ENCODE results near the gene ZNF341. TPM values are rescaled to one million over a fixed set of nuclear protein-coding genes. Genes with fewer than 3 reads are reported as not detected.

The ZNF341 gene
- total RNA-seq, 1 donor from 2014 or later: 6.7 TPM

DNA sequence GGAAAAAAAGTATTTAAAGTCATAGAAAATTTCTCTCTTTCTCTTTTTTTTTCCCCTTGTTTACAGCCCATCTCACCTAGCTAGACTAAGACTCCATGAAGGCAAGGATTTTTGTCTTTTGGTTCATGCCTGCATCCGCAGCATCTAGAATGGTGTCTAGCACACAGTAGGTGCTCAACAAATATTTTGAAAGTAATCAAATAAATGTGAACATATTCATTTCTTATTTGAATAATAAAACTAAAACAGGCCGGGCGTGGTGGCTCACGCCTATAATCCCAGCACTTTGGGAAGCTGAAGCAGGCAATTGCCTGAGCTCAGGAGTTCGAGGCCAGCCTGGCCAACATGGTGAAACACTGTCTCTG is 4.7 kb upstream of the ZNF341 start:
- Mint-ChIP-seq H3K4me1 (ENCODE audit: low read depth) (peaks cover 10% of the 10 kb centered on the region), H3K9me3 (no peaks in the 10 kb centered on the region), H3K27me3 (ENCODE audit: insufficient read depth) (no peaks in the 10 kb centered on the region), H3K4me3 (no peak overlapping the region), H3K36me3 (ENCODE audit: low read depth) (no peaks in the 10 kb centered on the region), H3K27ac (no peak overlapping the region)
- intact Hi-C loops (cut with micrococcal nuclease): no loop called here
- DNase-seq (ENCODE audit: low spot score): no peak

DNA sequence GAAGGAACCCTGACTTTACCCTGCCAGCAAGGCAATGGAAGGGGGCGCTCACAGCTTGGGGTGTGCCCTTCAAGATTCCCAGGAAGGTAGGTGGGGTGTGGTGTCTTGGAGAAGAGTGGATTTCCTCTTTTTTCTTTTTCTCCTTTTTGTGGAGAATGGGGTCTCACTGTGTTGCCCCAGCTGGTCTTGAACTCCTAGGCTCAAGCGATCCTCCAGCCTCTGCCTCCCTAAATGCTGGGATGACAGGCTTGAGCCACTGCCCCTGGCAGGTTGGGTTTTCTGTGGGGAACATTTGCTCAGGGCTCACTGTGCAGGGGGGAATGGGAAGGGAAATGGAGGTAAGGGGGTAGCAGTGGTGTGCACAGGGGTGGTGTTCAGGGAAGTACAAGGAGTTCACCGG is 4.0 kb upstream of the ZNF341 start:
- intact Hi-C loops (cut with micrococcal nuclease): no loop called here
- peaks cover 14% of the 10 kb centered on the region for H3K4me1 Mint-ChIP-seq (ENCODE audit: low read depth)
- no peak overlapping the region for H3K4me3 Mint-ChIP-seq
- no peak overlapping the region for H3K27ac Mint-ChIP-seq
- no peaks in the 10 kb centered on the region for H3K36me3 Mint-ChIP-seq (ENCODE audit: low read depth)
- no peaks in the 10 kb centered on the region for H3K9me3 Mint-ChIP-seq
- DNase-seq (ENCODE audit: low spot score): no peak
- H3K27me3 Mint-ChIP-seq (ENCODE audit: insufficient read depth): no peaks in the 10 kb centered on the region

DNA sequence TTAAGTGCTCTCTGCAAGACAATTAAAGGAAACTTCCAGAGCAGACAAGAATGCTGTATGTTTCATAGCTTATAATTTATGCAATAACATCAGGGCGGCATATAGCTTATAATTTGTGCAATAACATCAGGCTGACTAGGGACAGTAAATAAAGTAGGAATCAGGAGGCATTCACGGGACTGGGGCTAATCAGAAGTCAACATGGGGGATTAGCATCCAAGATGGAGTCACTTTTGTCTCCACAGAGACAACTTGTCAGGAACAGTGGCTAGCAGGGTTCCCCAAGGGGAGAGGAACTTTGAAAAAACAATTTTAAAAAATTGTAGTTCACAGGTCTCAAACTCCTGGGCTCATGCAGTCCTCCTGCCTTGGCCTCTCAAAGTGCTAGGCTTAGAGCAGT is 3.3 kb upstream of the ZNF341 start:
- DNase-seq (ENCODE audit: low spot score): no peak
- Mint-ChIP-seq H3K27me3 (ENCODE audit: insufficient read depth) (no peaks in the 10 kb centered on the region), H3K9me3 (no peaks in the 10 kb centered on the region), H3K4me1 (ENCODE audit: low read depth) (peaks cover 17% of the 10 kb centered on the region), H3K4me3 (no peak overlapping the region), H3K36me3 (ENCODE audit: low read depth) (no peaks in the 10 kb centered on the region), H3K27ac (no peak overlapping the region)
- intact Hi-C loops (cut with micrococcal nuclease): no loop called here

DNA sequence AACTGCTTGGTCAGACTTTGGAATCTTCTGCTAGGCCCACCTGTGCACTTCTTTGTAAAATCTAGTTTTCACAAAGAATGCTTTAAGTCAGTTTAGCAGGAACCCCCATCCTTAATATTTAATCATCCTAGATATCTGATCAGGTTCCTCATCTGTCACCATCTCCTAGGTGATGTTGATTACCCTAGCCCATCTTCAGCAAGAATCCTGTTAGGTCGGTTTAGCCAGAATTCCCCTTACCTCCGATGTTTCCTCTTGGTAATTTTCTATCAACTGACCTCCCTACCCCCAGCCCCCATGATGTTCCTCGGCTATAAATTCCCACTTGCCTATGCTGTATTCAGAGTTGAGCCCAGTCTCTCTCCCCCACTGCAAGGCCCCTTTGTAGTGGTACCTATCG is 2.7 kb upstream of the ZNF341 start:
- Mint-ChIP-seq H3K4me3 (no peak overlapping the region), H3K27ac (no peak overlapping the region), H3K27me3 (ENCODE audit: insufficient read depth) (no peaks in the 10 kb centered on the region), H3K36me3 (ENCODE audit: low read depth) (peaks cover 3% of the 10 kb centered on the region), H3K4me1 (ENCODE audit: low read depth) (peaks cover 23% of the 10 kb centered on the region), H3K9me3 (no peaks in the 10 kb centered on the region)
- no peak for DNase-seq (ENCODE audit: low spot score)
- intact Hi-C loops (cut with micrococcal nuclease): no loop called here

DNA sequence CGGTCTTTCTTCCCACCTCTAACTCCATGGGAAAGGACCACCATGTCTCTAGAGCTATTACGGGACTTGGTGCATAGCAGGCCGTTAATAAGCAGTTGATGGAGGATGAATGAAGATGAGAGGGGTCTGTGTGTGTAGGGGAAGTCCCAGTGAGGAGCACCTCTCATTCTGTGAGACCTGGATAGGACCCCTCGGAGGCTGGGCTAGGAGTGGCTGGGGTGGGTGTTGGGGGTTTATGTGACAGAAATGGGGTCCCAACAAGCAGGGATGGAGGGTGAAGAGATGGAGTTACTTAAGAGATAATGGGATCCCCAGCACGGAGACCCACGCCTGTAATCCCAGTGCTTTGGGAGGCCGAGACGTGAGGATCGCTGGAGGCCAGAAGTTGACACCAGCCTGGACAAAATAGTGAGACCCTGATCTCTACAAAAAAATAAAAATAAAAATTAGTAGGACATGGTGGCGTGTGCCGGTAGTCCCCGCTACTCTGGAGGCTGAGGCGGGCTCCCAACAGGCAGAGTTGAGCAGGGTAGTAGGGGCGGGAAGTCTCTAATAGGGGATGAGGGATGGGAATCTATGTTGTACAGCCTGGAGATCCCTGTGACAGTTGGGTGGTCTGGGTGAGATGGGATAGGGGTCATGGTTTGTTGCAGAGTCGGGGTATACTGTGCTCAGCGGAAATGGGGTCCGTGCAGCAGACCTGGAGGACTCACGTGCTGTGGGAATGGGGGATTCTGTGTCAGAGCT is 677 bp upstream of the ZNF341 start:
- Mint-ChIP-seq H3K4me1 (ENCODE audit: low read depth) (peaks cover 27% of the 10 kb centered on the region), H3K27ac (peak overlapping the region; percentile 97), H3K4me3 (peak overlapping the region; percentile 84), H3K27me3 (ENCODE audit: insufficient read depth) (no peaks in the 10 kb centered on the region), H3K36me3 (ENCODE audit: low read depth) (peaks cover 11% of the 10 kb centered on the region), H3K9me3 (peaks cover 7% of the 10 kb centered on the region)
- no peak for DNase-seq (ENCODE audit: low spot score)
- intact Hi-C loops (cut with micrococcal nuclease): loop anchor here (1.0 to 5.0 kb wide), 6 partner anchors 11 to 381 kb away; partner anchors contain the start of genes CDK5RAP1, EIF2S2, PXMP4 and SNTA1

DNA sequence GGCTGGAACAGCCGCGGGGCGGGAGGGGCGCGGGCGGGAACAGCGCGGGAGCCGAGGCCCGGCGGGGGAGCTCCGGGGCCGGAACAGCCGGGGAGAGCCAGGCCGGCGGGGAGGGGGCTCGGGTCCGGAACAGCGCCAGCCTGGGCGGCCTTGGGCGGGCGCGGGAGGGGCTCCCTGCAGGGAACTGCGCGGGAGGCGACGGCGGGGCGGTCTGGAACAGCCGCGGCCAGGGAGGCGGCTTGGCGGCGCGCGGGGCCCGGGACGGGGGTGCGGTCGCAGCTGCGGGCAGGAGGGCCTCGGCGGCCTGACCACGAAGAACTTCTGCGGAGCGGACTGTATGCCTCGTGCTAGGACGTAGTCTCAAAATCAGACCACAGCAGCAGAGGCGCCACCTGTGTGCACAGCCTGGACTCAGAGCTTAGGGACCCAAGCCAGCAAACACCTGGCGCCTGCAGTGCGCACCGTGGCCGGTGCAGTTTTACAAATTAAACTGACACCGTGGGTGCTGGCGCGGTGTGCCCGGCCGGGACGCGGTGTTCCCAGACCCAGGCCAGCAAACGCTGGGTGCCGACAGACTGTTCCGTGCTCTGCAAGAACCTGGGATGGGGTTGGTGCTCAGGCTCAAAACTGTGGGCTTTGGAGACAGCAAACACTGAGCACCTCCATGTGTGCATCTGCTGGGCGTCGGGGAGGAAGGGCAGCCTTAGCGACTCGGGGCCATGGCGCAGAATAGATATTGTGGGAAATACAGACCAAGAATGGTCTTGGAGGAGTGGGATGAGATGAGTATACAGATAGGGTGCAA is 572 bp downstream of the ZNF341 start:
- H3K9me3 Mint-ChIP-seq: peaks cover 17% of the 10 kb centered on the region

DNA sequence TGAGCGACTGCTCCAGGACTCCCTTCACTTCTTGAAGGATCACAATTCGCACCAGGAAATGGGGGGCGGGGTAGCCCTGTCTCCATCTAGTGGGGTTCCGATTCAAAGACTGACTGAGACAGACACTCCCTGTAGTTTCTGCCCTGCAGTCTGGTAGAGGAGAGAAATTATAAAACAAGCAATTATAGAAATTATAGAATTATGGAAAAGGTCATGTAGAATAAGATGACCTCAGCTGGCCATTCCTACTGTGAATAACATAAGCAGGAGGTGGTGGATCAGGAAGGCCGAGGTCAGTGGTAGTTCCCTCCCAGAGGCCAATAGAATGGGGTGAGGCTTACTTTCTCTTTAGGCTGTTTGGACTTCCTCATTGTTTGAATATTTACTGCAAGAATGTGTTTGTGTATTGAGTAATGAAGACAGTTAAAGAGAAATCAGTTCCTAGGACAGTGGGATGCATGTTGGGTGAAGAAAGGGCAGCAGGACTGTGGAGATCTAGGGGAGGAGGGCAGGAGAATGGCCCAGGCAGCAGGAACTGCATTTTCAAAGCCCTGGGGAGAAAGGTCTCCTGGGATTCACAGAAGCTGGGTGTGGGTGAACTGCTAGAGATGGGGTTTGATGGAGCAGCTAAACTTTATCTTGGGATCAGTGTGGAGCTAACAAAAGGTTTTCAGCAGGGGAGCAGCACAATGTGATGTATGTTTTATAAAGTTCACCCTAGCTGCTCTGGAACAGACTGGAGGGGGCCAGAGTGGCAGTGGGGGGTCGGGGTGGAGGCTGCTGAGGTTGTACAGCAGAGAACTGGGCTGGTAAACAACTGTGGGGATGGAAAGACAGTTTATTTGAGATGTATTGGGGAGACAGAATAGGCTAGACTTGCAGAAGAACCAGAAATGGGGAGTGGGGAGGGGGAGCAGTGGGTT is 2.1 kb downstream of the ZNF341 start:
- intact Hi-C loops (cut with micrococcal nuclease): loop anchor here (5.0 kb wide), 1 partner anchor 292 kb away; the partner anchor contains the start of gene SNTA1
- peaks cover 19% of the 10 kb centered on the region for H3K9me3 Mint-ChIP-seq
- peaks cover 27% of the 10 kb centered on the region for H3K4me1 Mint-ChIP-seq (ENCODE audit: low read depth)
- DNase-seq (ENCODE audit: low spot score): no peak
- peak overlapping the region; percentile 18 for H3K27ac Mint-ChIP-seq
- peaks cover 19% of the 10 kb centered on the region for H3K36me3 Mint-ChIP-seq (ENCODE audit: low read depth)
- no peaks in the 10 kb centered on the region for H3K27me3 Mint-ChIP-seq (ENCODE audit: insufficient read depth)
- H3K4me3 Mint-ChIP-seq: peak overlapping the region; percentile 34

More for the DNA sequence above, 572 bp downstream of the ZNF341 start:
- peak overlapping the region; percentile 89 for H3K4me3 Mint-ChIP-seq
- peaks cover 27% of the 10 kb centered on the region for H3K4me1 Mint-ChIP-seq (ENCODE audit: low read depth)
- intact Hi-C loops (cut with micrococcal nuclease): loop anchor here (1.0 to 5.0 kb wide), 6 partner anchors 46 to 397 kb away; partner anchors contain the start of genes CHMP4B, E2F1 and SNTA1
- H3K27ac Mint-ChIP-seq: peak overlapping the region; percentile 71
- no peaks in the 10 kb centered on the region for H3K27me3 Mint-ChIP-seq (ENCODE audit: insufficient read depth)
- peak; percentile 87 for DNase-seq (ENCODE audit: low spot score)
- H3K36me3 Mint-ChIP-seq (ENCODE audit: low read depth): peaks cover 19% of the 10 kb centered on the region

DNA sequence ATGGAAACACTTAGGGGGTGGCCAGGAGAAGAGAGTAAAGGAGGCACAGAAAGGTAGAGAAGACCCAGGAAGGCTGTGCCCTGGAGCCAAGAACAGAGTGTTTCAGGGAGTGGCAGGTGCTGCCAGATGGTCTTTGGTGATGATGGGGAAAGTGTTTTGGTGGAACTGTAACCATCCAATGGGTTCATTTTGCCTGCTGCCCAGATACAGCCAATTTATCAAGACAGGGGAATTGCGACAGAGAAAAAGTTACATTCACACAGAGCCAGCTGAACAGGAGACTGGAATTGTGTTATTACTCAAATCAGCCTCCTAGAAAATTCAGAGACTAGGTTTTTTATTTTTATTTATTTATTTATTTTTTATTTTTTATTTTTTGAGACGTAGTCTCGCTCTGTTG is 5.2 kb downstream of the ZNF341 start:
- peaks cover 18% of the 10 kb centered on the region for H3K4me1 Mint-ChIP-seq (ENCODE audit: low read depth)
- H3K27me3 Mint-ChIP-seq (ENCODE audit: insufficient read depth): no peaks in the 10 kb centered on the region
- no peak overlapping the region for H3K4me3 Mint-ChIP-seq
- H3K9me3 Mint-ChIP-seq: peaks cover 19% of the 10 kb centered on the region
- H3K27ac Mint-ChIP-seq: no peak overlapping the region
- intact Hi-C loops (cut with micrococcal nuclease): no loop called here
- DNase-seq (ENCODE audit: low spot score): no peak
- H3K36me3 Mint-ChIP-seq (ENCODE audit: low read depth): peaks cover 19% of the 10 kb centered on the region

DNA sequence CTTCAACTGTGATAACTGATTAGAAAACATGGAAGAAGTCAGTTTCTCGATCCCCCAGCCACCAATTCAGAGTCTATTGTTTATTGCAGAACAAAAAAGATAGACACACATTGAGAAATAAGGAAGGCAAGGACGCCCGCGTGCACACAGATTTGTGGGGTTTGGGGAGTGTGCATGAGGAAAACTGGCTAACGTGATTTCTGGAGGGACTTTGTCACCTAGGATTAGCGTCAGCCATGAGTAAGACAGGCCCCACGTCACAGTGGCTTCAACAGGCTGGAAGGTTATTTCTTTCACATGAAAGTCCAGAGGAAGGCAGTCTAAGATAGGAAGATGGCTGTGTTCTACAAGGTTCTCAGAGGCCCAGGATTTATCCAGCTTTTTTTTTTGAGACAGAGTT is 7.7 kb downstream of the ZNF341 start:
- Mint-ChIP-seq H3K9me3 (peaks cover 19% of the 10 kb centered on the region), H3K27me3 (ENCODE audit: insufficient read depth) (no peaks in the 10 kb centered on the region), H3K27ac (no peak overlapping the region), H3K36me3 (ENCODE audit: low read depth) (peaks cover 14% of the 10 kb centered on the region), H3K4me1 (ENCODE audit: low read depth) (peaks cover 8% of the 10 kb centered on the region), H3K4me3 (no peak overlapping the region)
- DNase-seq (ENCODE audit: low spot score): no peak
- intact Hi-C loops (cut with micrococcal nuclease): no loop called here

DNA sequence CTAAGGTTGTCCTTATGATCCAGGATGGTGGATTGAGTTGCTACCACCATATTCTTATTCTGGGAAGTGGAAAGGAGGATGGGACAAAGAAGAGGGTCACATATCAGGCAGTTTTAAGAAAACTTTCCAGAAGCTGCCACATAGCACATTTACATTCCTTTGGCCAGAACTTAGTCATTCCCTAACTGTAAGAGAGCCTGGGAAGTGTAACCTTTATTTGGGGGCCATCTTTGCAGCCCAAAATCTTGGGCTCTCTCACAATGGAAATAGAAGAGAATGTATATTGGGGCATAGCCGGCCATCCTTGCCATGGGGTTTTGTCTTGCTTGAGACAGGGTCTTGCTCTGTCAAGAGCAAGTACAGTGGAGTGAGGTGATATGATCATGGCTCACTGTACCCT is 8.4 kb downstream of the ZNF341 start:
- H3K27ac Mint-ChIP-seq: no peak overlapping the region
- peaks cover 8% of the 10 kb centered on the region for H3K4me1 Mint-ChIP-seq (ENCODE audit: low read depth)
- no peaks in the 10 kb centered on the region for H3K27me3 Mint-ChIP-seq (ENCODE audit: insufficient read depth)
- no peak overlapping the region for H3K4me3 Mint-ChIP-seq
- intact Hi-C loops (cut with micrococcal nuclease): no loop called here
- no peak for DNase-seq (ENCODE audit: low spot score)
- H3K36me3 Mint-ChIP-seq (ENCODE audit: low read depth): peaks cover 15% of the 10 kb centered on the region
- H3K9me3 Mint-ChIP-seq: peaks cover 19% of the 10 kb centered on the region

DNA sequence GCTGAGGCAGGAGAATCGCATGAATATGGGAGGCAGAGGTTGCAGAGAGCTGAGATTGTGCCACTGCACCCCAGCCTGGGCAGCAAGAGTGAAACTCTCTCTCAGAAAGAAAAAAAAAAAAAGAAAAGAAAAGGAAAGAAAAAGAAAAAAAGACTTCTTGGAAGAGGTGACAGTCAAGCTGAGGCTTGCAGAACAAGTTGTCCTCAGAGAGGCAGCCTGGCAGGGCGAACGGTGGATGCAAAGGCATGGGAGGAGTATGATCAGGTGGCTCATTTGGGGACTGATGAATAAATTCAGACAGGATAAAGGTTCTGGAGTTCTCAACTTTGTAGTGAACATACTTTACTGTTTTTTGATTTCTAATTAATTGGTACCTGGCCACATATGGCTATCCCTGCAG is 12.4 kb downstream of the ZNF341 start:
- Mint-ChIP-seq H3K27me3 (ENCODE audit: insufficient read depth) (no peaks in the 10 kb centered on the region), H3K36me3 (ENCODE audit: low read depth) (peaks cover 6% of the 10 kb centered on the region), H3K9me3 (no peaks in the 10 kb centered on the region), H3K4me1 (ENCODE audit: low read depth) (peaks cover 8% of the 10 kb centered on the region), H3K4me3 (no peak overlapping the region), H3K27ac (no peak overlapping the region)
- no peak for DNase-seq (ENCODE audit: low spot score)
- intact Hi-C loops (cut with micrococcal nuclease): no loop called here

DNA sequence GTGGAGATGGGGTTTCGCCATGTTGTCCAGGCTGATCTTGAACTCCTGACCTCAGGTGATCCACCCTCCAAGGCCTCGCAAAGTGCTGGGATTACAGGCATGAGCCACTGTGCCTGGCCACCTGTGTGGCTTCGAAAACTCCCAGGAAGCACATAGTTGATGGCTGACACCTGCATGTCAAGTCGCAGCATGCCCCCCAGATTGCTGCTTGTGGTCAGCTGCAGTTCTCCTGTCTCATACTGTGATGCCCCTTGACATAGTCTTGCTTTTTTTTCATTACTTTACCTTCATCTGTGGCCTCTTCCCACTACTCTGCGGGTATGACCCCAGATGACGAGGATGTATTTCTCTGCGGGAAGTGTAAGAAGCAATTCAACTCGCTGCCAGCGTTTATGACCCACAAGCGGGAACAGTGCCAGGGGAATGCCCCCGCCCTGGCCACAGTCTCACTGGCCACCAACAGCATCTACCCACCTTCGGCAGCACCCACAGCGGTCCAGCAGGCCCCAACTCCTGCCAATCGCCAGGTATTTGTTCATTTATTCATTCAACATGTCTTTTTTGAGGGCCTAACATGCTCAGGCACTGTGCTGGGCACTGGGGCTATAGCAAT is 13.1 kb downstream of the ZNF341 start:
- intact Hi-C loops (cut with micrococcal nuclease): no loop called here
- Mint-ChIP-seq H3K9me3 (no peaks in the 10 kb centered on the region), H3K27ac (no peak overlapping the region), H3K4me1 (ENCODE audit: low read depth) (peaks cover 8% of the 10 kb centered on the region), H3K36me3 (ENCODE audit: low read depth) (peaks cover 6% of the 10 kb centered on the region), H3K4me3 (no peak overlapping the region), H3K27me3 (ENCODE audit: insufficient read depth) (no peaks in the 10 kb centered on the region)
- DNase-seq (ENCODE audit: low spot score): no peak

Data from activated T-helper 1 cell treated with anti-CD3 and anti-CD28 coated beads, Interleukin-12 subunit alpha, Interleukin-12 subunit beta, Interleukin-2, Interleukin-4 antibody, amounts not matched to agents 30 ng/mL and 10 ng/mL and 1 ng/mL, durations not matched to agents 14 hours and 24 hours and 36 hours (primary cell).